ENCODE measurements around the gene RNF180.
"Not testable (repeated sequence)": the region's sequence is repeated elsewhere in the genome, so short reads cannot be mapped to it uniquely, and the experiment has no call there.

The RNF180 gene

DNA sequence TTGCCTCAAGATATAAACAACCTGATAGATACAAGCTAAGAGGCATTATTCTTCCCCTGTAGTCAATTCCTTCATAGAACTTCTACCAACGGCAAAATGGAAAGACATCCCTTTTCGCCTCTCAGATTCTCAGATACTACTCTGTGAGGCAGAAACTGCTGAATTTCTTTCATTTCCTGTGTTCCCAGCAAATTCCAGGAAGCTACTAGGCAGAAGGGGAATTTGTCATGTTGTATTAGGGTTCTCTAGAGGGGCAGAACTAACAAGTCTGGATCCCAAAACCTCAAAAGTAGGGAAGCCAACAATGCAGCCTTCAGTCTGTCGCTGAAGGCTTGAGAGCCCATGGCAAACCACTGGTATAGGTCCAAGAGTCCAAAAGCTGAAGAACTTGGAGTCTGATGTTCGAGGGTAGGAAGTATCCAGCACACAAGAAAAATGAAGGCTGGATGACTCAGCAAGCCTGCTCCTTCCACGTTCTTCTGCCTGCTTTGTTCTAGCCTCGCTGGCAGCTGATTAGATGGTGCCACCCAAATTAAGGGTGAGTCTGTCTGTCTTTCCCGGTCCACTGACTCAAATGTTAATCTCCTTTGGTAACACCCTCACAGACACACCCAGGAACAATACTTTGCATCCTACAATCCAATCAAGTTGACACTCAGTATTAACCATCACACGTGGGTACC, 15.2 kb downstream of the RNF180 start:
- no peak for DNase-seq

DNA sequence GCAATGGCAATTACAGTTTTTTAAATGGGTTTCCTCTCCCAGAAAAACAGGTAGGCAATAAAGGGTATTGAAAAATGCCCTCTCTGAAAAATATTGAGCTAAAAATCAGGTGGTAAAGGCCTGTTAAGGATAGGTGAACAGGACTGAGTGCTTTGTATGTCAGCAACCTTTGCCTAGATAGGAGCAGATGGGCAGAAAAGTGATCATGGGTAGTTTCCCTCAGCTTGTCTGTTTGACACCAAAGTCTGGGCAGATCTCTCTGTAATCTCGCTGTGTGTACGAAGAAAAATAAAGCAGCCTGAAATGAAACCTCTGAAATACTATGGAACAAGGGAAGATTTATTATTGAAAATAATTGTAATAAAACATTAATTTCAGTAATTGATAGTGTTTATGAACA, 15.8 kb downstream of the RNF180 start:
- no peak for DNase-seq

DNA sequence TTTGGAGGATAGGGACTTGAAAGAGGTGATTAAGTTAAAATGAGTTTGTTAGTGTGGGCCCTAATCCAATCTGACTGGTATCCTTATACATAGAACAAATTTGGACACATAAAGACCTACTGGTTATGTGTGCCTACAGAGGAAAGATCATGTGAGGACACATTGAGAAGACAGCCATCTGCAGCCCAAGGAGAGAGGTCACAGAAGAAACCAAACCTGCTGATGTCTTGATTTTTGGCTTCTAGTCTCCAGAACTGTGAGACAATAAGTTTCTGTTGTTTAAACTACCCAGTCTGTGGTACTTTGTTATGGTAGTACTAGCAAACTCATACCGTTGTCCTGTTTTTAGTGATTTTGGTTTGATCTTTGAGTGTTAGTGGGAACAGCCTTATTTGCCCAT, 18.3 kb downstream of the RNF180 start:
- no peak for DNase-seq

DNA sequence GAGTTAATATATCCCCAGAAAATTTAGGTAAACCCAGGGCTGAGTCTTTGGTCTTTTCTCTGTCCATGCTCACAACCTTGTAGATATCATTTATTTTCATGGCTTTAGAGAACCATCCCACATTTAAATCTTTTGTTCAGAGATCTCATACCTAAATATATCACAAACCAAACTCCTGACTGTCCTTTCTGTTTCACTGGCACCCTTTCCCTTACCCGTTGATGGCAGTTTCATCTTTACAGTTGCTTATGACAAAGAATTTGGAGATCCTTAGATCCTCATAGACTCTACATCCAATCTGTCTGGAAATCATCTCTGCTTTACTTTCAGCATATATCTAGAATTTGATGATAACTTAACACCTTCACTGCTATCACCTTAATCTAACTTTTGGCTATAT, 19.2 kb downstream of the RNF180 start:
- DNase-seq: no peak

DNA sequence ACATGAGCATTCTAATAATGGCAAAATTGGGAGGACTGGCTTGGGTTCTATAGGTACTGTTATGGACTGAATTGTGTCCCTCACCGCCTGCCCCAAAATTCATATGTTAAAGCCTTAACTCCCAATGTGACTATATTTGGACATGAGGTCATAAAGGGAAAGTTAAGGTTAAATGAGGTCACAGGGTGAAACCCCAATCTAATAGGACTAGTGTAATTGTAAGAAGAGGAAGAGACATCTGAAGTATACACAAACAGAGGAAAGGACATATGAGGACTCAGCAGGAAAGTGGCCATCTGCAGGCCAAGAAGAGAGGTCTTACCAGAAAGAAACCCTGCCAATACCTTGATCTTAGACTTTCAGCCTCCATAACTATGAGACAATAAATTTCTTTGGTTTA, 23.1 kb downstream of the RNF180 start:
- DNase-seq: no peak

DNA sequence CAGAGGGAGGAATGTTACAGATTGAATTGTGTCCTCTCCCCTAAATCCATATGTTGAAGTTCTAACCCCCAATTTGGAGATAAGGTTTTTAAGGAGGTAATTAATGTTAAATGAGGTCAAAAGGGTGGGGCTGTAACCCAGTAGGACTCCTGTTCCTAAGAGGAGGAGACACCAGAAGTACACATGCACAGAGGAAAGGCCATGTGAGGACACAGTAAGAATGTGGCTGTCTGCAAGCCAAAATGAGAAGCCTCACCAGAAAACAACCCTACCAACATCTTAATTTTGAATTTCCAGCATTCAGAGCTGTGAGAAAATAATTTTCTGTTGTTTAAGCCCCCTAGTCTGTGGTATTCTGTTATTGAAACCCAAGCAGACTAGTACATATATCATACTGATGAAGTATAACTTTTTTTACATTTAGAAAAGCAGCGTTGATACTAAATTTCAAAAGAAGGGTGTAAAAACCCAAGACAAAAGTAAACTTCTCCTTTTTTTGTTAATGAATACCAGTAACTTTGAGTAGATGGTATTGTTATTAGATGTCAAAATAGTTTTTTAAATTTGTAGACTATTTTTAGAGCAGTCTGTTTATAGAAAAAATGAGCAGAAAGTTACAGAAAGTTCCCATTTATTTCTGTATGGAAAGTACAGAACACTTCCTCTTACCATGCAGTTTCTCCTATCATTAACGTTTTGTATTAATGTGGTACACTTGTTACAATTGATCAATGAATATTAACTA, 25.1 kb downstream of the RNF180 start:
- no peak for DNase-seq

DNA sequence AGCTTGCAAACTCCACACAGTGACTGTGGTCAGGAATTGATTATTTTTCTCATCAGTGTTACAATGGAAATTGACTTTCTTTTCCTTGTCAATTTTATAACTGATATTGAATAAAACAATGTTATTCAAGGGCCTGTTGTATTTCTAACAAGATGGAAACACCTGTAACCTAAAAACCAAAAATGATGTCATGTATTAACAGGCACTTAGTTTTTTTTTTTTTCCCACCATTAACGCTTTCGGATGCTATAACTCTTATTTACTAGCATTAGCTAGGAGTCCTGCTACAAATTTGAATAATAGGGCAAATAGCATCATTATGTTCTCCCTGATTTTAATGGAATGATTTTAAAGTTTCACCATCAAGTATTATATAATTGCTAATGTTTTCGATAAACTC, 30.3 kb downstream of the RNF180 start:
- DNase-seq: no peak

DNA sequence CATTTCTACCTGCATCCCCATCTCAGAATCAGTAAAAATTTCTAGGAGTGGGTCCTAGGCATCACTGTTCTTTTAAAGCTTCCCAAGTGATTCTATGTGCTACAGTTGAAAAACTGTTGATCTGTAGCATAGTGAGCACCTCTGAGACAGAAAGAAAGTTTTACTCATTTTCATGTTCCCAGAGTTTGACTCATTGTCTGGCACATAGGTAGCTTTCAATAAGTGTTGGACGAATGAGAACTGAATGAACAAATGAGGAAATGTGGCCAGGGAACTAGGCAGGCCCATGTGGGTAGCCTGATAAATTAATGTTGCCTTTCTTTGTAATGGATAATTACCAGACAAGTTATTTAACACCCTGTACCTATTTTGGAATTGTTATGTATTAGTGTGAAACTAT, 33.8 kb downstream of the RNF180 start:
- DNase-seq: no peak

DNA sequence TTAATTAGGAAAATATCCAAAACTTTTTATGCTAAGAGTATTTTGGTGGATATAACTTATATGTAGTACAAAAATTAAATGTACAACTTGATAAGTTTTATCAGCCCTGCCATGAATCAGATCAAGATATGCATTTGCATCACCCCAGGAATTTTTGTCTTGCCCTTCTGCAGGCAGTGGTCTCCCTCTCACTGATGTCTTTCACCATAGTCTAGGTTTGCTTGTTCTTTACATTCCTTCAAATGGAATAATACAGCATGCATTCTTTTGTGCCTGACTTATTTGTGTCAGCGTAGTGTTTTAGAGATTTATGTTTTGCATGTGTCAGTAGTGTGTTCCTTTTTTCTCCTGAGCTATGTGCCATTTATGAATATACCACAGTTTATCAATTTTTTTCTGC, 36.4 kb downstream of the RNF180 start:
- no peak for DNase-seq

DNA sequence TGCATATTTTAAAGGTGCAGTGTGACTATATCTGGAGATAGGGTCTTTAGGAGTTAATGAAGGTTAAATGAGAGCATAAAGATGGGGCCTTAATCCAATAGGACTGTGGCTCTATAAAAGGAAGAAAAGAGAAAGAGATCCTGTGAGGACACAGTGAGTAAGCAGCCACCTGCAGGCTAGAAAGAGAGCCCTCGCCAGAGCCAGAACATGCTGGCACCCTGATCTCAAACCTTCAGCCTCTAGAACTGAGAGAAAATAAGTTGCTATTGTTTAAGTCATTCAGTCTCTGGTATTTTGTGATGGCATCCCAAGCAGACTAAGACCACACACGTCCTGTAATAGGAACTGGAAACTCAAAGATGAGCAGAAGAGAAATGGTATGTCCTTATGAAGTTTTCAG, 41.0 kb downstream of the RNF180 start:
- no peak for DNase-seq

DNA sequence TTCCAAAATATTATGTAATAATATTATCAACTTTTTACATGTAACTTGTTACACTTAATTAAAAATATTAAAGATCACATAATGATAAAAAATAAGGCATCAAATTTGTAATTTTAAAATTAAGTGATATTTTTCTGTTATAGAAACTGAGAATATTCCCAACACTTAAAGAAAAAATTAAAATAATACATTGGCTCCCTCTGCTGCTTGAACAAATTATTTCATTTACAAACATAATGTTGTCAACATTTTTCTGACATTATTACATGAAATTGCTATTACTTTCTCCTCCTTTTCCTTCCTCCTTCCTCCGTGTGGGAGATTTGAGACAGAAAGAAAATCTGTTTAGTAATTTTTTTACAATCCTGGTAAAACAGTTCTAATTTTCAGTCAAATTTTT, 42.3 kb downstream of the RNF180 start:
- no peak for DNase-seq

DNA sequence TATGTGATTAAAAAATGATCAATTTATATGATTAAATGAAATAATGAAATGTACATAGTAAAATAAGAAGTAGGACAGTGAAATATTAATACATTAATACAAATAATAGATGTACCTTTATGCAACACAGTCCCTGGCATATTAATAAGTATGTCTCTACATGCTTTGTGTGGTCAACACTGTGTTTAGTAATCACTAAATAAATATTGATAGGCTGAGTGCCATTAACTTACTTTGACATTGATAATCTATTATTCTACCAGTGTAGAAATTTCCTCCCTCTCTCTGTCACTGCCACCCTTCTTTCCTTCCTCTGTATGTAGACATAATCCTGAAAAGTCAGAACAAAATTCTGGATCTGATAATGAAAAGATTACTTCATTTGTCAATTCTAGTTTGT, 43.7 kb downstream of the RNF180 start:
- no peak for DNase-seq

DNA sequence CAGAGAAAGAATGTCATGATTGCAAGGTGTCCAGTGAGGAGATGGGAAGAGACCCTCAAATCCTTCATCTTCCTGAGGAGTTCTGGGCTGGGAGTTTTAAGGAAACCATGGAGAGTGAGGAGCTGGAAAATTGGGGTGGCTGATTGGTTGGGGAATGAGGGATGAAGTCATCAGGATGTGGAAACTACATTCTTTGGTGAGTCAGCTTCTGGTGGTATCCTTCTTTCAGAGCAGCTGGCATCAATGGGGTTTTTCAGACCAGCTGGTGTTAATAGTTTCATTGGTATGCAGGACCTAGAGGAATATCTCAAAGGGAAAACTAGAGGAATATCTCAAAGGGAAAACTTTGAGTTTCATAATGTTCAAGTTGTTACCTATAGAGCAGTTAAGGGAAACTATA, 45.2 kb downstream of the RNF180 start:
- DNase-seq: no peak

DNA sequence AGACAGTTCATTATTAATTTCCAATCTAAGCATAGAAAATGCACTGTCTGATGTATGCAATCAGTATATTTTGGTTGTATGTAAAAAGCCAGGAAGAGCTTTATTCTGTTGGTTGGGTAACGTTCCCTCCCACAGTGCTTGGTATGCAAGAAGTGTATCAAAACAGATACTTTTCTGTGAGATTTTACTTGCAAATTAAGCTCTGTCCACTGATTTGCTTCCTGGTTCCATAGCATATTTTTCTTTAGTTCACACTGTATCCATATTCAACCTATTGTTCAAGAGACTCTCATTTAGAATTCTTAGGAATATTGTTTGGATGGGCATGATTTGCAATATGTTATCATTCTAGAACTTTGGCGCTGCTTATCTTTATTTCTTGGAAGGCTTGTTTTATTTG, 47.4 kb downstream of the RNF180 start:
- no peak for DNase-seq

DNA sequence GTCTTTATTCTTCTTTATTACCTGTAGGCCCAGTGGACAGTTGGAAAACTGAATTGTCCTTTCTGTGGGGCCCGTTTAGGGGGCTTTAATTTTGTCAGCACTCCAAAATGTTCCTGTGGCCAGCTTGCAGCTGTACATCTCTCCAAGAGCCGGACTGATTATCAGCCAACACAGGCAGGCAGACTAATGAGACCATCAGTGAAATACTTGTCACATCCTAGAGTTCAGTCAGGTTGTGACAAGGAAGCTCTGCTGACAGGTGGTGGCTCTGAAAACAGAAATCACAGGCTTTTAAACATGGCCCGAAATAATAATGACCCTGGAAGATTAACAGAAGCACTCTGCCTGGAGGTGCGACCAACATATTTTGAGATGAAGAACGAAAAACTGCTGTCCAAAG, 47.9 kb downstream of the RNF180 start:
- no peak for DNase-seq

DNA sequence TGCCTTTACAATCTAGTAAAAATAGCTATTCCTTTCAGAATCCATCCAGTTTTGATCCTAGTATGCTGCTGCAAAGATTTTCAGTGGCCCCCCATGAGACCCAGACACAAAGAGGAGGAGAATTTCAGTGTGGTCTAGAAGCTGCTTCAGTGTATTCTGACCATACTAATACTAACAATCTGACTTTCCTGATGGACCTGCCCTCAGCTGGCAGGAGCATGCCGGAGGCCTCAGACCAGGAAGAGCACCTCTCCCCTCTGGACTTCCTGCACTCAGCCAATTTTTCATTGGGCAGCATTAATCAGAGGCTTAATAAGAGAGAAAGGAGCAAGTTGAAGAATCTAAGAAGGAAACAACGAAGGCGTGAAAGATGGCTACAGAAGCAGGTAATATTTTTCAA, 48.5 kb downstream of the RNF180 start:
- DNase-seq: no peak

DNA sequence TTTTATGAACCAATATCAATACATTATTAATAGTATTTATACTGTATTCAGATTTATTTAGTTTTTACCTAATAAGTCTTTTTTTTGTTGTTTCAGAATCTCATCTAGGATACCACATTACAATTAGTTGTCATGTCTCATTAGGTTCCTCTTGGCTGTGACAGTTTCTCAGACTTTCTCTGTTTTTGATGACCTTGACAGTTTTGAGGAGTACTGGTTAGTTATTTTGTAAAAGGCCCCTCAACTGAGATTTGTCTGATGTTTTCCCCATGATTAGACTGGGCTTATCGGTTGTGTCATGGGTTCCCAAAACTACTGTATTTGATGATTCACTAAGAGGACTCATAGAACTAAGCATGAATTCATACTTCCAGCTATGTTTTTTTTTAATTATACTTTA, 56.3 kb downstream of the RNF180 start:
- DNase-seq: no peak

DNA sequence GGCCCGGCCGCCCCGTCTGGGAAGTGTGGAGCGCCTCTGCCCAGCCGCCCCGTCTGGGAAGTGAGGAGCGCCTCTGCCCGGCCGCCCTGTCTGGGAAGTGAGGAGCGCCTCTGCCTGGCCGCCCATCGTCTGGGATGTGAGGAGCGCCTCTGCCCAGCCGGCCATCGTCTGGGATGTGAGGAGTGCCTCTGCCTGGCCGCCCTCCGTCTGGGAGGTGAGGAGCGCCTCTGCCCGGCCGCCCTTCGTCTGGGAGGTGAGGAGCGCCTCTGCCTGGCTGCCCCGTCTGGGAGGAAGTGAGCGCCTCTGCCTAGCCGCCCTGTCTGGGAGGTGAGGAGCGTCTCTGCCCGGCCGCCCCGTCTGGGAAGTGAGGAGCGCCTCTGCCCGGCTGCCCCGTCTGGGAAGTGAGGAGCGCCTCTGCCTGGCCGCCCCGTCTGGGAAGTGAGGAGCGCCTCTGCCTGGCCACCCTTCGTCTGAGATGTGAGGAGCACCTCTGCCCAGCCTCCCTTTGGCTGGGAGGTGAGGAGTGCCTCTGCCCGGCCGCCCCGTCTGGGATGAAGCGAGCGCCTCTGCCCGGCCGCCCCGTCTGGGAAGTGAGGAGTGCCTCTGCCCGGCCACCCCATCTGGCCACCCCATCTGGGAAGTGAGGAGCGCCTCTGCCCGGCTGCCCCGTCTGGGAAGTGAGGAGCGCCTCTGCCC, 59.8 kb downstream of the RNF180 start:
- not testable (repeated sequence) for DNase-seq

DNA sequence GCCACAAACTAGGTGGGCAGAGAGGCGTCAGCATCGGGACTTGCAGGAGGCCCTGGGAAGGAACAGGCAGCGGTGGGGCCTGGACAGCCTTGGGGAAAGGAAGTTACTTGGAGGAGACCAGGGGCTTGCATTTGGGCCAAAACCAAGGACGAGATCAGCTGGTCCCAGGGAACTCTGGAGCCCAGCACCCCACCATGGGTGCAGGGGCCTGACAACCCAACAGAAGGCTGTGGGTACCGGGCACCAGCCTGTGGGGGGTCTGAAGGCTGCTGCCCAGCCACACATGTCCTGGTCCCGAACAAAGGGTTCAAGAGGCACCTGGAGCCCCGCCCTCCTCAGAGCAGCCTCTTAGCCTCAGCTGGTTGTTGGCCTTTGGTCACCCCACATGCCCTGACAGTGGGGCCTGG, 61.5 kb downstream of the RNF180 start:
- not testable (repeated sequence) for DNase-seq

DNA sequence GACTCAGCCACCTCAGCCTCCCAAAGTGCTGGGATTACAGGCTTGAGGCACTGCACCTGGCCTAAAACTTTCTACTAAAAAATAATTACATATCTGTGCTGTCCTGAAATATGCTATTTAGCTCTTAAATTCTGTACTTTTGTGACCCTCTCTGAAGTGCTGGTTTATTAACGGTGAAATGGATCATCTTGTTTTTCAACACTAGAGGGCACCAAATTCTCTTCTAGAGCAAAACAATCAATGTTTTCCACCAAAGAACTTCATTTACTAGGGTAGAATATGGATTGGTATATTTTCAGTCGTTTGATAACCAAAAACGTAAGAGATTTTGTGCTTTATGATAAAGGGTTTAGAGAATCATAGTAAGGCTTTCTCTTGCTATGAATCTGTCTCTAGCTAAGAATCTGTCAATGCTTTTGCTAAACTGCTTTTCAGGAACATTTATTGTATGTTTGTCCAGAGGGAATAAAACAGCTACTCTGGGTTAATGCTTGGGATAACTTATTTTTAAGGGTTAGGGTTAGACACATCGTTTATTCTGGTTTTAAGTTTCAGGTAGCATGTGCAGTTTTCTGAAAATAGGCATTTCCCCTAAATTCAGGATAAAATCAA, 63.6 kb downstream of the RNF180 start:
- DNase-seq: no peak

DNA sequence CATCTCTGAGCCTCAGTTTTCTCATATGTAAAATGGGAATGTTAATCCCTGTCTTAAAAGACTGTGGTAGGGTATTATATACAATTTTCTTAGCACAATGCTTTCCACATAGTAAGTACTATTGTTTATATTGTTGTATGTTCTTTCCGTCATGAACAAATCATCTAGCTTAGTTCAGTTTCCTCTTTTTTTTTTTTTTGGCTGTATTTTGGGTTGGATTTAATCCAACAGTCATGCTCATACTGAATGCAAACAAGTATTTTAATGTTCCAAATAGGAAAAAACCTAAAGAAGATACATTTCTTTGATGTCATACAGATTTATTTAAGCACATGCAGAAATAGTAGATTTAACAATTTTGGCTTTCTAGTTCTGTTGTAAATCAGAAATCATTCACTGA, 95.1 kb downstream of the RNF180 start:
- DNase-seq: no peak

DNA sequence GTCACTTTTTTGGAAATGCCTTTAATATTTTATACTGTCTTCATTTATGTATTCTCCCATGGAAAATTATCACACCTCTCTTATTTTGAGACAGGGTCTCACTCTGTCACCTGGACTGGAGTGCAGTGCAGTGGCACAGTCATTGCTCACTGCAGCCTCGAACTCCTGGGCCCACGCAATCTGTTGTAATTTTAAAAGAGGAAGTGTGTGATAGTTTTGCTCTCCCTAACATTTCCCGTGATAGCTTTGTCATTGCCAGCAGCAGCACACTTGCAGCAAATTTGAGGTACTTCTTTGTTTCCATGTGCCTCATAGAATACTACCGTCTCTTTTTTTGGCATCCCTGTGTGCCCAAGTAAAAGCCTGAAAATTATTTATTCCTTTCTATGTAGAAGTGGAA, 103.5 kb downstream of the RNF180 start:
- DNase-seq: no peak

DNA sequence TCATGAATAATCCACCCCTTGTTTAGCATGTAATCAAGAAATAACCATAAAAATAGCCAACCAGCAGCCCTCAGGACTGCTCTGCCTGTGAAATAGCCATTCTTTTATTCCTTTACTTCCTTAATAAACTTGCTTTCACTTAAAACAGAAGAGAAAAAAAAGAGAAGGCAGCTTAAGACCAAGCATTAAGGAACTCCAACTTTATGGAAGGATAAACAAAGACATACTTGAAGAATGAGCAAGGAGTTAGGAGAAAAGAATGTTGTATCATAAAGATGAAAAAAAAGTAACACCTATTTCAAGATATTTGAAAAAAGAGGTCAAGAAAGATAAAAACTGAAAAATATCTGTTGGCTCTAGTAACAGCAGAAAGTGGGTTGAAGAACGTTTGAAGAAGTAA, 107.6 kb downstream of the RNF180 start:
- no peak for DNase-seq
